Measurements from ENCODE around the gene PSAT1. TPM values are rescaled to one million over a fixed set of nuclear protein-coding genes. Genes with fewer than 3 reads are reported as not detected.

Gene PSAT1
- polyA plus RNA-seq, 3 donors, result 0.05 to 4.7 (median 0.11) TPM

DNA sequence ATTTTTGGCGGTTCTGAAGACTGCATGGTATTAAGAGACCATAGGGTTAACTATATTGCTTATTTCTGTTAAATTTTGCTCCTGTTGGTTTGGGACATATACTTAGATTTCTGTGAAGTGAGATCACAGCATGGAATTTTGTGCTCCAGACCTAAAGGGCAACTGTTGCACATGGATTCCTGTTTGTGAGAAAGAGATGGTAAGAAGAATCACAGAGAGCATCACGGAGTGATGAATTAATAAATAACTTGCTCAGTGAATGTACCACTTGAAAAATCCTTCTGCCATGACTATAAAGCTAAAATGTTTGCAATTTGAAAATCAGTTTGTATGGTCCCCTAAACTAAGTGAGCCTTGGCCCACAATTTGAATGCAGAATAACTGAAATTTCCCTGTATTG lies 4.5 kb downstream of the PSAT1 start:
- H3K36me3 Mint-ChIP-seq, result peaks cover 2 to 8% of the 10 kb centered on the region in 2 donors
- Histone ChIP-seq H3K79me2 (ENCODE audit: insufficient read depth, low read length) (no peaks in the 10 kb centered on the region), H4K20me1 (ENCODE audit: insufficient read depth, low read length) (no peaks in the 10 kb centered on the region), H3K36me3 (replicated peaks in 1 of 2; ENCODE audit: control insufficient read depth in 1 of 2, insufficient read depth in 2 of 2, low read length in 2 of 2) (no peaks in the 10 kb centered on the region), H3K9ac (ENCODE audit: insufficient read depth, low read length, poor library complexity, severe bottlenecking) (no peak overlapping the region), H3K4me2 (replicated peaks; ENCODE audit: extremely low read depth, low read length, poor library complexity, severe bottlenecking) (no peak overlapping the region), H3K9me3 (replicated peaks in 1 of 2; ENCODE audit: control insufficient read depth in 1 of 2, insufficient read depth in 1 of 2, low read length in 2 of 2) (peaks cover 0 to 5% of the 10 kb centered on the region in 2 donors), H3K27ac (ENCODE audit: low read depth in 1 of 2, low read length in 2 of 2) (no peak overlapping the region), H3K4me3 (replicated peaks in 1 of 3; ENCODE audit: low read depth in 2 of 3, low read length in 3 of 3) (no peak overlapping the region), H3K4me1 (ENCODE audit: control insufficient read depth in 1 of 2, insufficient read depth in 2 of 2, low read length in 2 of 2) (peaks cover 23 to 25% of the 10 kb centered on the region in 2 donors), H3K27me3 (ENCODE audit: control insufficient read depth in 2 of 2, insufficient read depth in 2 of 2, low read length in 2 of 2) (peaks cover 18 to 36% of the 10 kb centered on the region in 2 donors), H2AFZ (ENCODE audit: insufficient read depth, low read depth, low read length, poor library complexity, severe bottlenecking) (no peak overlapping the region)
- no CpG with 5 or more reads among the region's 2 CpGs for WGBS (ENCODE audit: insufficient coverage)
- H3K27ac Mint-ChIP-seq, result no peak overlapping the region
- TF ChIP-seq, protein P1, sequence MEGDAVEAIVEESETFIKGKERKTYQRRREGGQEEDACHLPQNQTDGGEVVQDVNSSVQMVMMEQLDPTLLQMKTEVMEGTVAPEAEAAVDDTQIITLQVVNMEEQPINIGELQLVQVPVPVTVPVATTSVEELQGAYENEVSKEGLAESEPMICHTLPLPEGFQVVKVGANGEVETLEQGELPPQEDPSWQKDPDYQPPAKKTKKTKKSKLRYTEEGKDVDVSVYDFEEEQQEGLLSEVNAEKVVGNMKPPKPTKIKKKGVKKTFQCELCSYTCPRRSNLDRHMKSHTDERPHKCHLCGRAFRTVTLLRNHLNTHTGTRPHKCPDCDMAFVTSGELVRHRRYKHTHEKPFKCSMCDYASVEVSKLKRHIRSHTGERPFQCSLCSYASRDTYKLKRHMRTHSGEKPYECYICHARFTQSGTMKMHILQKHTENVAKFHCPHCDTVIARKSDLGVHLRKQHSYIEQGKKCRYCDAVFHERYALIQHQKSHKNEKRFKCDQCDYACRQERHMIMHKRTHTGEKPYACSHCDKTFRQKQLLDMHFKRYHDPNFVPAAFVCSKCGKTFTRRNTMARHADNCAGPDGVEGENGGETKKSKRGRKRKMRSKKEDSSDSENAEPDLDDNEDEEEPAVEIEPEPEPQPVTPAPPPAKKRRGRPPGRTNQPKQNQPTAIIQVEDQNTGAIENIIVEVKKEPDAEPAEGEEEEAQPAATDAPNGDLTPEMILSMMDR (IDR thresholded peaks at IDR 0.05), result no peak
- peaks cover 0 to 15% (median 6%) of the 10 kb centered on the region in 7 donors for H3K9me3 Mint-ChIP-seq
- H3K27me3 Mint-ChIP-seq (ENCODE audit: low read depth in 3 of 3), result peaks cover 28 to 43% (median 38%) of the 10 kb centered on the region in 3 donors
- DNase-seq, result no peak
- intact Hi-C loops (cut with micrococcal nuclease), result no loop called here
- H3K4me3 Mint-ChIP-seq, result no peak overlapping the region
- H3K4me1 Mint-ChIP-seq, result peaks cover 38% of the 10 kb centered on the region

DNA sequence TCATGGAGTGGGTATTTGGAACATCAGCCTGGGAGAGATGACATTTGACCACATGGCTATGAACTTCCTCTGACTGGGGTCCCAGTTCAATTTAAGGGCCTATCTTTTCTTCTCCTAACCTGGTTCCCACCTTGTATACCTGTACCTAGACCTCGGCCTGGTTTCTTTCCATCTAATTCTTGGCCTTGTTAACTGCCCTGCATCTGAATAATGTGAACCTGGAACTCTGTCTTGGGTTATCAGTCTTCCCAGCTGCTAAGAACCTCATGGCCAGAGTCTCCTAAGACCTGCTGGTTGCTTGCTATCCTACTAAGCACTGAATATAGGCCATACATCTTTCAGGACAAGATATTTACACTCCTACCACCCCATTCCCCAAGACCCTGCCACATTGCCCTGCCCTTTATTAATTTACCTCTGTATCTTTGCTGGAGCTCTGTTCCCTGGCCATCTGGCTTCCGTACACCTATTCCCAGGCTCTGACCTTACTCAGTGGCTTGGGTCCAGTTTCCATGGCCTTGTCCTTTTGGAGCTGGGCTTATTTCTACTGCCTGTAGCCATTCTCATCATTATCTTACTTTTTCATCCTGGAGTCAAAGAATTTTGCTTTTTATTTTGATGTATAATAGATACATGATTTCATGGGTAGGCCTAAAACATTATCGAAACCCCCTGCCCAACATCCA lies 6.6 kb downstream of the PSAT1 start:
- no peaks in the 10 kb centered on the region for H4K20me1 ChIP-seq (ENCODE audit: insufficient read depth, low read length)
- H3K9ac ChIP-seq (ENCODE audit: insufficient read depth, low read length, poor library complexity, severe bottlenecking), result no peak overlapping the region
- H3K4me3 ChIP-seq (replicated peaks in 1 of 3; ENCODE audit: low read depth in 2 of 3, low read length in 3 of 3), result no peak overlapping the region
- peaks cover 5 to 7% of the 10 kb centered on the region in 2 donors for H3K4me1 ChIP-seq (ENCODE audit: control insufficient read depth in 1 of 2, insufficient read depth in 2 of 2, low read length in 2 of 2)
- Mint-ChIP-seq H3K36me3 (peaks cover 4 to 8% of the 10 kb centered on the region in 2 donors), H3K27me3 (ENCODE audit: low read depth in 3 of 3) (peaks cover 7 to 23% (median 18%) of the 10 kb centered on the region in 3 donors), H3K27ac (peak overlapping the region in 2 of 7 donors; percentile 16 to 28), H3K4me1 (peaks cover 20% of the 10 kb centered on the region), H3K9me3 (peaks cover 0 to 7% (median 0%) of the 10 kb centered on the region in 7 donors), H3K4me3 (no peak overlapping the region)
- peaks cover 4 to 15% of the 10 kb centered on the region in 2 donors for H3K27me3 ChIP-seq (ENCODE audit: control insufficient read depth in 2 of 2, insufficient read depth in 2 of 2, low read length in 2 of 2)
- H2AFZ ChIP-seq (ENCODE audit: insufficient read depth, low read depth, low read length, poor library complexity, severe bottlenecking), result no peak overlapping the region
- no peaks in the 10 kb centered on the region for H3K79me2 ChIP-seq (ENCODE audit: insufficient read depth, low read length)
- no peak overlapping the region for H3K4me2 ChIP-seq (replicated peaks; ENCODE audit: extremely low read depth, low read length, poor library complexity, severe bottlenecking)
- 100% methylated on average over 2 of the region's 3 CpGs for WGBS (ENCODE audit: insufficient coverage)
- DNase-seq, result no peak
- H3K9me3 ChIP-seq (replicated peaks in 1 of 2; ENCODE audit: control insufficient read depth in 1 of 2, insufficient read depth in 1 of 2, low read length in 2 of 2), result no peaks in the 10 kb centered on the region
- H3K36me3 ChIP-seq (replicated peaks in 1 of 2; ENCODE audit: control insufficient read depth in 1 of 2, insufficient read depth in 2 of 2, low read length in 2 of 2), result no peaks in the 10 kb centered on the region
- H3K27ac ChIP-seq (ENCODE audit: low read depth in 1 of 2, low read length in 2 of 2), result no peak overlapping the region
- TF ChIP-seq, protein P1 (IDR thresholded peaks at IDR 0.05), result no peak
- intact Hi-C loops (cut with micrococcal nuclease), result no loop called here

Measured in CD14-positive monocyte (primary cell).